Measurements from ENCODE around the gene WASHC4.

DNA sequence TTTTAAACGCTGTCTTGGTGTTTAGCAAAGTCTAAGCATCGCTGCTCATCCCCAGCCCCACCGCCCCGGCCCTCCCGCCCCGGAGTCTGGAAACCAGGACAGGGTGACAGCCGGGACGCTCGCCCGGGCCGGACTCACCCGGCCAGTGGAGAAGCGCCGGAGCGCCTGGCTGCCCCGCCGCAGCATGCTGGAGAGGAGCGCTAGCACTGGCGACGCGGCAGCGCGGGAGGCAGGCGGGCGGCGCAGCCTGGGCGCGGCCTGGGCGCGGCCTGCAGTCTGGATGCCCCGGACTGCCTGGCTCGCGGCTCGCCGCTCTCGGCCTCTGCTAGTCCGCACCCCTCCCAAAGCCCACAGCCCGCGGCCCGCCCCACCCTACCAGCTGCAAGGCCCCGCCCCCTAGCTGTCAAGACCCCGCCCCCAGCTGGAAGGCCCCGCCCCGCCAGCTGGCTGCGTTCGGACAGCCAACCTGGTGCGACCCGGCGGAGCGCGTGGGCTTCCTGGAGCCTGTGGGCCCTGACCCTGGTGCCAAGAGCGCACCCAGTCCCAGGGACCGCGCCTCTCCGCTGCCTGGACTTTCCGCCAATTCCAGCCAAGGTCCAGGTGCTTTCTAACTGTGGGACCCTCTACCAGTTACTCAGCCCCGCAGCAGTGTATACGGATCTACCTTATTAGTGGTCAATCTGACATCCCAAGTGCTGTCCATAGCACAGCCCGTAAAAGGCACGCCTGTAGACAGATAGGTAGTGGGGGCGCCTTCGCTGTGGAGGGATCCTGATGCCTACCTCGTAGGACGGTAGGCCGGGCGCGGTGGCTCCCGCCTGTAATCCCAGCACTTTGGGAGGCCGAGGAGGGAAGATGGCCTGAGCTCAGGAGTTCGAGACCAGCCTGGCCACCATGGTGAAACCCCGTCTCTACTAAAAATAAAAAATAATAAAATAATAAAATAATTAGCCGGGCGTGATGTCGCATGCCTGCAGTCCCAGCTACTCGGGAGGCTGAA is 23.0 kb upstream of the WASHC4 start, which contains the start of gene ALDH1L2:
- TF ChIP-seq, protein P1, sequence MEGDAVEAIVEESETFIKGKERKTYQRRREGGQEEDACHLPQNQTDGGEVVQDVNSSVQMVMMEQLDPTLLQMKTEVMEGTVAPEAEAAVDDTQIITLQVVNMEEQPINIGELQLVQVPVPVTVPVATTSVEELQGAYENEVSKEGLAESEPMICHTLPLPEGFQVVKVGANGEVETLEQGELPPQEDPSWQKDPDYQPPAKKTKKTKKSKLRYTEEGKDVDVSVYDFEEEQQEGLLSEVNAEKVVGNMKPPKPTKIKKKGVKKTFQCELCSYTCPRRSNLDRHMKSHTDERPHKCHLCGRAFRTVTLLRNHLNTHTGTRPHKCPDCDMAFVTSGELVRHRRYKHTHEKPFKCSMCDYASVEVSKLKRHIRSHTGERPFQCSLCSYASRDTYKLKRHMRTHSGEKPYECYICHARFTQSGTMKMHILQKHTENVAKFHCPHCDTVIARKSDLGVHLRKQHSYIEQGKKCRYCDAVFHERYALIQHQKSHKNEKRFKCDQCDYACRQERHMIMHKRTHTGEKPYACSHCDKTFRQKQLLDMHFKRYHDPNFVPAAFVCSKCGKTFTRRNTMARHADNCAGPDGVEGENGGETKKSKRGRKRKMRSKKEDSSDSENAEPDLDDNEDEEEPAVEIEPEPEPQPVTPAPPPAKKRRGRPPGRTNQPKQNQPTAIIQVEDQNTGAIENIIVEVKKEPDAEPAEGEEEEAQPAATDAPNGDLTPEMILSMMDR (IDR thresholded peaks at IDR 0.05), result no peak
- no peak for TF ChIP-seq SIN3A (IDR thresholded peaks at IDR 0.05; ENCODE audit: borderline replicate concordance, insufficient read depth, low read depth, low read length)

All from Panc1 (cell line).